ENCODE data around the gene CSTA.
A peak's percentile ranks its signal among the peaks of the same experiment; 100 is the strongest.

Gene CSTA

DNA sequence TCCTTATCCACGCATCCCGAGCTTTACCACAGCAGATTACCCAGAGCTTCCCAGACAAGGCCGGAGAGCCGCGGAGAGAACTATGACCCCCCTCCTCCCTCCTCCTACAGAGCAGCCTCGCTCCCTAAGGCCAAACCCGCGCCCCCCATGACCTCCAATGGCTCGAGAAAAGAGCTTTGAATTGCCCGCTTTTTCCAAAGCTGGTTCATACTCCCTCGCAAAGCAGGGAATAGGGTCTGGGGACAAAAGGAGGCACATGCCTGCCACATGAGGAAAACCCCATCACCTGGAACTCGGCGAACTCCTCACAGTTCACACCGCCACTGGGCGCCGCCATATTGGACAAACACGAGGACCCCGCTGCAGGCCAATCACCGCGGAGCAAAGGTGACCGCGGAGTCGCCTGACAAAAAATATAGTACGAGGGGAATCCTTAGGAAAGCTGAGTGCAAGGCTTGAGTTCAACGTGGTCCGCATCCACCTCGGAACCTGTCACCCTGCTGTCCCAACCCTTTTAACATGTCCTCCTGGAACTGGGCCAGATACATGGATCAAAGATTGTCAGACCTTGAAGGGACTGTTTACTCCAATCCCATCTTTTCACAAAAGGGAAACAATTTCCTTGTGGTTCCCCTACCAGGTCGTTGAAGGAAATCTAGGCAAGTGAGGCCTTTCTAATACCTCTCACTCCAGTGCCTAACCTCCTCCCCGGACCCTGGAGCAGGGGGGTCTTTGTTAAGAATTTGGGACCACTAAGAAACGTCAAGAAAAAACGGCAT lies 58.0 kb downstream of the CSTA start, which contains the start of gene MIX23:
TSS of gene MIX23 (minus strand) at position 344 of the 779 bp plus-strand sequence. CDS start at position 337, 7 bp downstream.
- peak in 1 of 2 experiments; percentile 67 for DNase-seq

DNA sequence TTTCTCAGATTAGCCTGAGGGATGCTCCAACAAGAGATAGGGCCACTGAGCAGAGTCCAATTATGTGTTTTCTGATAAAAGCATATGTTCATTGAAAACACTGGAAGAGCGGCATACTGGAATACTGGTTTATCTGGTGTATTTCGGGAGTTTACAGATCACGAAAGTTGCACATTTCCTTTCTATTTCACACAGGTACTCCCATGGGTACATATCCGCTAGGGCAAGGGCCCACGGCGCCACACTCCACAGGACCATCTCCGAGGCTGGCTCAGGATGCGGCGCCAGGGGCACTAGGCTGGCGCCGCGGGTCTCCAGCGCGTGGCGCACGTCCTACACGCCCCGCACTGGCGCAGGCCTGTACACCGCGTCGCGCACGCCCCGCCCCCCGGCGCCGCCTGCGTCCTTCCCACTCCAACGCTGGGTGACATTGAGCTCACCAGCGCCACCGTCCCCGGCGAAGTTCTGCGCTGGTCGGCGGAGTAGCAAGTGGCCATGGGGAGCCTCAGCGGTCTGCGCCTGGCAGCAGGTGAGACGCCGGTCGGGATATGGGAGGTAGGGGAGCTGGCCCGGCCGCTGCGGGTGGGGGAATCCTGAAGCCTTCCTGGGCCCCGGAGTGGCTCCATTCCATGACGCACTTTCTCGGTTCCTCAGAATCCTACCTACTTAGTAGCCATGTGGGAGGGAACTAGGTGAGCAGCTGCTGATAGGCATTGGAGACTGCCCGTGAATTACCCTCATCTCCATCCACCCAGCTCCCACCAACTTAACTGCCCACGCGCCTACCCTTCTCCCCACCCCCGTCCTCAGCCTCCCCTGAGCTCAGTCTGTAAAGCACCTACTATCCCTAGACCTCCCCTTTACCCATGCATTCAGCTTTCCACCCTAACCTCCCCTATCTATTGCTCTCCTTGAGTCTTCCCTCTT lies 59.0 kb downstream of the CSTA start, which contains the start of gene FAM162A:
TSS of gene FAM162A (plus strand) at position 412 of the 927 bp plus-strand sequence. CDS start at position 496, 84 bp downstream.
- peak; percentile 58 to 62 for DNase-seq

- no peak for DNase-seq
Observed at GRCh38 chr3:122387709-122388108, 62.7 kb downstream of the CSTA start.

DNA sequence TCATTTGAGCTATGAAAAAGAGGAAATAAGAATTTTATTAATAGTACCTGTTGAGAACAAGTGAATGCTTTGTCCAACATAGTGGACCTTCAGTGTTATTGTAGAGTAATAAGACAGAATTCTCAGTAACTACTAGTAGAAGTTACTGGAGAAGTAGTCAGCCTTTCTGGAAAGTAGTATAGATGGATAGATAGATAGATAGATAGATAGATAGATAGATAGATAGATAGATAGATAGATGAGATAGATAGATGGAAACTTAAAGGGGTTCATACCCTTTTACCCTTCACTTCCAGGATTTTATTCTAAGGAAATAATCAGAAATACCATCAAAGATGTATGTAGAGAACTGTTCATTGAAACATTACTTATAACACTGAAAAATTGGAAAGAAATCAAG lies 64.1 kb downstream of the CSTA start:
- no peak for DNase-seq

GRCh38 chr3:122389892-122390291 lies 64.8 kb downstream of the CSTA start:
- no peak for DNase-seq

GRCh38 chr3:122390665-122391064 lies 65.6 kb downstream of the CSTA start:
- no peak for DNase-seq
